GM18505 (cell line): ENCODE data around the gene PLSCR2.
A peak's percentile ranks its signal among the peaks of the same experiment; 100 is the strongest.

Experiments
- ATAC-seq: cut with Tn5 transposase; IDR thresholded peaks from one replicate; pipeline ENCODE4 v1.9.1; 2021; ENCODE audit not compliant: unreplicated experiment
- POLR2A ChIP-seq: IDR thresholded peaks from 4 replicates; pipeline ENCODE4 v1.6.1; 2011; ENCODE audit warnings: borderline replicate concordance; ENCODE audit not compliant: insufficient read depth, insufficient read length; ENCODE audit errors: extremely low read depth

Gene PLSCR2, protein sequence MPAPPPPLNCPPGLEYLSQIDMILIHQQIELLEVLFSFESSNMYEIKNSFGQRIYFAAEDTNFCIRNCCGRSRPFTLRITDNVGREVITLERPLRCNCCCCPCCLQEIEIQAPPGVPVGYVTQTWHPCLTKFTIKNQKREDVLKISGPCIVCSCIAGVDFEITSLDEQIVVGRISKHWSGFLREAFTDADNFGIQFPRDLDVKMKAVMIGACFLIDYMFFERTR

GRCh38 chr3:146469150-146470017 lies at the start of gene PLSCR2:
PLSCR2 (minus strand) TSS chr3:146469561; CDS start chr3:146459904, 9,657 bp downstream.
- TF ChIP-seq POLR2A: peak; percentile 53
- ATAC-seq: peak; percentile 98

GRCh38 chr3:146517684-146518435 lies 48.5 kb upstream of the PLSCR2 start:
- no peak for TF ChIP-seq POLR2A
- ATAC-seq: no peak

DNA sequence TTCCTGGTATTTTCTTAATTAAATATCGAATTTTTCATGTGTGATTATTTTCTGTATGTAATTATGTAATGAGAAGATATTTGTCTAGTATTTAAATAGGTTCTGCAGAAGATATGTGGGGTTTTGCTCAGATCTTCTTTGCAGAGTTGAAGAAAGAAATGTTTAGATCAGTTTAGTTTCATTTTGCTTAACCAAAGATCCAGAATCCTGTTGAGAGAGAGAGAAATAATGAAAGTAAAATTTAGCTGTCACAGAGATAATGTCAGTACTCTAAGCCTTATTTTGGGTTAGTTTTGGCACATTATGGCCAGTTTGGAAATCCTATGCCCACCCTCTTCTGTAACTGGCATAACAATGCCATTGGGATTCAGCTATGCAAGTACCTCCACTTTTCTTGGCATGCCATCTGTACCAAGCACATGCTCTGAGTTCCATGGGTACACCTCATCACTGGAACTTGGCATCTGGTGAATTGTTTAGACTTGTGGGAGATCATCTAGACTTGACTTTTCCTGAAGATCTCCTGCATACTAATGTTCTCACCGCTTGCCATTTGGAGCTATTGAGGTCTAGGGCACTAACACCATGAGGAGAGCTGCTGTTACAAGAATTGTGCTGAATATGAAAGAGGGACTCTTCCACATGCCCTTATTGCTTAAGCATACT lies 44.2 kb upstream of the PLSCR2 start:
- no peak for TF ChIP-seq POLR2A
- ATAC-seq: no peak

DNA sequence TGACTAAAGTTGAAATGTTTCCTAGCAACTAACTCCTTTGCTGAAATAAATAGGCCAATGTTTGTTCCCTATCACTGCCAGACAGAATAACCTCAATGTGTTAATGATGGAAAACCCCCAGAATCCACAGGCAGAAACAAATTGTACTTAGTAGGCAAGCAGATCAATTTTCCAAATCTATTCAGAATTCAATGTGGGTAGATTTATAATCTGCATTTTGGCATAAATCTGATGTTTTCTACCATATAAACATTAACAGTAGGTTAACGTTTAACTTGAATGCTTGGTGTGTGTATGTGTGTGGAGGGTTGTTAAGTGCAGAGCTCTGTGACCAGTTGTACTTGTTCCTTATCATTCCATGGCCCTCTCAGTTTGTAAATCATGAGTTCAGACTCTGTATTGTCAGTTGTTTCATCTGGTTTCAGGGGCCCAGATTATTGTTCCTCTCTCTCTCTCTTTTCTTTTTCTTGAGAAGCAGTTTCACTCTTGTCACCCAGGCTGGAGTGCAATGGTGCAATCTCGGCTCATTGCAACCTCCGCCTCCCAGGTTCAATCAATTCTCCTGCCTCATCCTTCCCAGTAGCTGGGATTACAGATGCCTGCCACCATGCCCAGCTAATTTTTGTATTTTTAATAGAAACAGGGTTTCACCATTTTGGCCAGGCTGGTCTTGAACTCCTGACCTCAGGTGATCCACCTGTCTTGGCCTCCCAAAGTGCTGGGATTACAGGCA lies 42.2 kb upstream of the PLSCR2 start:
- no peak for TF ChIP-seq POLR2A
- ATAC-seq: no peak

- no peak for TF ChIP-seq POLR2A
- no peak for ATAC-seq
These were observed 38.2 kb upstream of the PLSCR2 start for GRCh38 chr3:146507331-146508120.

- no peak for TF ChIP-seq POLR2A
- ATAC-seq: no peak
These were observed 36.2 kb upstream of the PLSCR2 start for GRCh38 chr3:146505516-146505915.

DNA sequence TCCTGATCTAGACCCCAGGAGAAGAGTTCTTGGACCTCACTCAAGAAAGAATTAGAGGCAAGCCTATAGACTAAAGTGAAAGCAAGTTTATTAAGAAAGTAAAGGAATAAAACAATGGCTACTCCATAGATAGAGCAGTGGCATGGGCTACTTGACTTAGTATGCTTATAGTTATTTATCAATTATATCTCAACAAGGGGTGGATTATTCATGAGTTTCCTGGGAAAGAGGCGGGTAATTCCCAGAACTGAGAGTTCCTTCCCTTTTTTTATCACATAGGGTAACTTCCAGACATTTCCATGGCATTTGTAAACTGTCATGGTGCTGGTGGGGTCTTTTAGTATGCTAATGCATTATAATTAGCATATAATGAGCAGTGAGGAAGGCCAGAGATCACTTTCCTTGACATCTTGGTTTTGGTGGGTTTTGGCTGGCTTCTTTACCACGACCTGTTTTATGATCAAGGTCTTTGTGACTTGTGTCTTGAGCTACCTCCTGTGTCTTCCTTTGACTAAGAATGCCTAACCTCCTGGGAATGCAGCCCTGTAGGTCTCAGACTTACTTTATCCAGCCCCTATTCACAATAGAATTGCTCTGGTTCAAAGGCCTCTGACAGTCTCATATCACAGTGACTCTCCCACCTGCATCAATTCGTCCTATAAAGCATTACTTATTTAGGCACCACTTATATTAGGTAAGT lies 35.3 kb upstream of the PLSCR2 start:
- no peak for ATAC-seq
- TF ChIP-seq POLR2A: no peak

DNA sequence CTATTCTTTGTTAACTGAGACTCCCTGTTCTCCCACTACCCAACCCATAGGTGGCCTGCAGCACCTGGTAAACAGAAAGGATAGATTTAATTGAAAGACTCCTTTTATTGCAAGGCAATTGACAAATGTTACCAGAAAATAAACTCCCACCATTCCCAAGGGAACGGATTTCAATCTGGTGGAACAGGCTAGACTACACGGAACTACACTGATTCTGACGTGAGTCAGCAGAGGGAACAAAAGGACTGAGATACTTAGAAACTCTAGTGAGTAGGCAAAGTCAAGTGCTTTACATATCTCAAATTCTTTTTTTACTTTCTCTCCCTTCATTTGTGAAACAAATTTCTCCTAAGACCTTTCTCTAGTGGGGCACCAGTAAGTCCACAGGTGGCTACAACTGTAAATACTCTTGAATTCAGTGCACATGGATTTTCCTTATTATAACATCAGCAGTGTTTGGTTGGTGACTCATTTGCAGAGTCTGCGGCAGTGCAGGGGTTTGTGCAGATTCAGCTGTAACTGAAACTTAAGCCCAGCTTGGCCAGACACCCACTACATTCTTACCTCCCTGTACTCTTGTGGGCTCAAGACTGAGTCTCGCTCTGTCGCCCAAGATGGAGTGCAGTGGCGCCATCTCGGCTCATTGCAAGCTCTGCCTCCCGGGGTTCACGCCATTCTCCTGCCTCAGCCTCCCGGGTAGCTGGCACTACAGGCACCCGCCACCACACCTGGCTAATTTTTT lies 34.3 kb upstream of the PLSCR2 start:
- peak; percentile 96 for ATAC-seq
- no peak for TF ChIP-seq POLR2A

- TF ChIP-seq POLR2A: no peak
- no peak for ATAC-seq
These were observed 33.6 kb upstream of the PLSCR2 start for GRCh38 chr3:146502887-146503460.

GRCh38 chr3:146501752-146502151 lies 32.4 kb upstream of the PLSCR2 start:
- no peak for TF ChIP-seq POLR2A
- peak; percentile 46 for ATAC-seq
